ENCODE results near the gene PLEKHN1. TPM values are rescaled to one million over a fixed set of nuclear protein-coding genes. Genes with fewer than 3 reads are reported as not detected.

The PLEKHN1 gene
- total RNA-seq, 2 donors from 2014 or later: 3.4 to 4.3 TPM

DNA sequence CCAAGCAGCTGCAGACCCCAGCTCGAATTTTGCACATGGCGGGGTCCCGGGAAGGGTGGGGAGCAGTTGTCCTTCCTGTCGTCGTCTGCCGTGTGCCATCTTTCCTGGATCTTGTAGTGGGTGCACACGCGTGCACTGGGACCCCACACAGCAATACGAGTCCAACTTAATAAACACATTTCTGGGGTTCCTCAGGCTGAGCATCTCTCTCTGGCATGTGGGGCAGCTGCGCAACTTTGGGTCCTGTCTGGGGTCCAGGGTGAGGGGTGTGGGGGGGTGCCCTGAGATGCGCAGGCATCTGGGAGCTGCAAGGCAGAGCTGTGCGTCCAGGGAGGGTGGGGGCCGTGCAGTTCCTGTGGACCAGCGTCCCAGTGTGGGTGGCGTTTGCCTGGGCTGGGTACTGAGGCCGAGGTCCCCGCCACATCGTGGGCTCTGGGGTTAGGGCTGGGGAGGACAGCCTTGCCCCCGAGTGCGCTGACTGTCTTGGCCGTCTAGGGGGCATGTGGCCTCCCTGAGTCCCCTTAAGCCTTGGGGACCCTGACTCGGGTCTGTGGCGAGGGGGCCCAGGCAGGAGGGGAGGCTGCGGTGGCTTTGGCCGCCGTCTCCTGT is 652 bp upstream of the PLEKHN1 start:
- Mint-ChIP-seq H3K4me3 (peak overlapping the region; percentile 72), H3K4me1 (peaks cover 8% of the 10 kb centered on the region), H3K27ac (no peak overlapping the region), H3K36me3 (ENCODE audit: low read depth) (no peaks in the 10 kb centered on the region), H3K27me3 (no peaks in the 10 kb centered on the region)
- ATAC-seq: no peak
- DNase-seq: no peak
- no peaks in the 10 kb centered on the region for H3K9me3 ChIP-seq (ENCODE audit: control insufficient read depth, low read length, poor library complexity, severe bottlenecking)

GRCh38 chr1:966704-967300 is 520 bp downstream of the PLEKHN1 start:
- peaks cover 8% of the 10 kb centered on the region for H3K4me1 Mint-ChIP-seq
- H3K27me3 Mint-ChIP-seq: no peaks in the 10 kb centered on the region
- H3K9me3 ChIP-seq (ENCODE audit: control insufficient read depth, low read length, poor library complexity, severe bottlenecking): no peaks in the 10 kb centered on the region
- H3K27ac Mint-ChIP-seq: no peak overlapping the region
- H3K36me3 Mint-ChIP-seq (ENCODE audit: low read depth): no peaks in the 10 kb centered on the region
- DNase-seq (peak; percentile 49 to 65 (median 64)), ATAC-seq (peak; percentile 88)
- peak overlapping the region; percentile 84 for H3K4me3 Mint-ChIP-seq

DNA sequence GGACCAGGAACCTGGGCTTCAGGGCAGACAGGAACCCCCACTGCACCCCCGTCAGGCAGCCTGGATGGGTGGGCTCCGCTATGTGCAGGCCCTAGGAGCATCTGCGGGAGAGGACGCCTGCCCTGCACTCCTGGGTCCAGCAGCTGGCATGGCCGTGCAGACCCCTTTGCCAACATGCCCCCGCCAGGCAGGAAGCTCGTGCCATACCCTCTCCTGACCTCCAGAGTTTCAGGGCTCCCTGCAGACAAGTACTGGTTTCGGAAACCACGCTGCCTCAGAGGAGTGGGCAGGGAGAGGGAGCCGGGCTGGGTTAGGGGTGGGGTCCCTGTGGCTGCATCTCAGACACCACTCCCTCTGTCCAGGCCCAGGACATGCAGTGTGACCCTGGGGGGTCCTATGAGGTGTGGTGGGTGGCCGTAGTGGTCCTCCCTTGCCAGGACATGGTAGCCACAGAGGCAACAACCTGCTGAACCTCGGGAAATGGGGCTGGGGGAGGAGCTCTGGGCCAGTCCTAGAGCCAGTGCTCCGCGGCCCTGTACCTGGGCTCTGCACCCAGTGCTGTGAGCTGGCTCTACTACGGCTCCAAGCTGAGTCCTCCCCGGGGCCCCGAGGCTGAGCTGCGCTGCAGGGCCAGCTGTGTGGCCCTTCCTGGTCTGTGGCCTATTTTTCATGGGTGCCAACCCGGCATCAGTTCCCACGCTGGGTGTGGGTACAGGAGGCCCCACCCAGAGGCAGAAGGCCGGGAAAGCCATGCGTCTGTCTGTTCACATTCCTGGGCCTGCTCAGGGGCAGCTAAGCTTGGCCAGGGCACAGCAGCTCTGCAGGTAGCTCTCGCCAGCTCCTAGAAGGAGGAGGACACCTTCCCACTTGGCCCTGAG is 1.4 kb downstream of the PLEKHN1 start:
- H3K27me3 Mint-ChIP-seq: no peaks in the 10 kb centered on the region
- H3K36me3 Mint-ChIP-seq (ENCODE audit: low read depth): no peaks in the 10 kb centered on the region
- no peaks in the 10 kb centered on the region for H3K9me3 ChIP-seq (ENCODE audit: control insufficient read depth, low read length, poor library complexity, severe bottlenecking)
- ATAC-seq (no peak), DNase-seq (no peak)
- H3K4me1 Mint-ChIP-seq: peaks cover 8% of the 10 kb centered on the region
- H3K27ac Mint-ChIP-seq: no peak overlapping the region
- peak overlapping the region; percentile 61 for H3K4me3 Mint-ChIP-seq

GRCh38 chr1:969260-969855 is 3.1 kb downstream of the PLEKHN1 start:
- no peaks in the 10 kb centered on the region for H3K9me3 ChIP-seq (ENCODE audit: control insufficient read depth, low read length, poor library complexity, severe bottlenecking)
- H3K27me3 Mint-ChIP-seq: no peaks in the 10 kb centered on the region
- ATAC-seq (no peak), DNase-seq (no peak)
- peaks cover 6% of the 10 kb centered on the region for H3K4me1 Mint-ChIP-seq
- no peak overlapping the region for H3K27ac Mint-ChIP-seq
- H3K4me3 Mint-ChIP-seq: no peak overlapping the region
- H3K36me3 Mint-ChIP-seq (ENCODE audit: low read depth): no peaks in the 10 kb centered on the region

DNA sequence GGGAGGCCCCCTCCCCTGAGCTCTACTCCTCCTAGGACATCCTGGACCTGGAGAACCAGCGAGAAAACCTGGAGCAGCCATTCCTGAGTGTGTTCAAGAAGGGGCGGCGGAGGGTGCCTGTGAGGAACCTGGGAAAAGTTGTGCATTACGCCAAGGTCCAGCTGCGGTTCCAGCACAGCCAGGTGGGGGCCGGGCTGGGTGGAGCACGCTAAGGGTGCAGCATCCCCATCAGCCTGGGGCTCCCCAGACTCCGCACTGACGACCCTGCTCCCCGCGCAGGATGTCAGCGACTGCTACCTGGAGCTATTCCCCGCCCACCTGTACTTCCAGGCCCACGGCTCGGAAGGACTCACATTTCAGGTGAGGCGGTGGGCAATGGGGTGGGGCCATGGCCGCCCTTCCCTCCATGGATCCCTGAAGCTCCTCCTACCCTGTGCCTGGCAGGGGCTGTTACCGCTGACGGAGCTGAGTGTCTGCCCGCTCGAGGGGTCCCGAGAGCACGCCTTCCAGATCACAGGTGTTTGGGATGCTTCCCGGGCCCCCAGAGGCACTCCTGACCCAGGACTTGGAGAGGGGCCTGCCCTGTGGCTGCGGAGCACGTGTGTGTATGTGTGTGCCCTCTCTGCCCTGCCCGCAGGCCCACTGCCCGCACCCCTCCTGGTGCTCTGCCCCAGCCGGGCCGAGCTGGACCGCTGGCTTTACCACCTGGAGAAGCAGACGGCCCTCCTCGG is 4.1 kb downstream of the PLEKHN1 start:
- H3K27me3 Mint-ChIP-seq: no peaks in the 10 kb centered on the region

DNA sequence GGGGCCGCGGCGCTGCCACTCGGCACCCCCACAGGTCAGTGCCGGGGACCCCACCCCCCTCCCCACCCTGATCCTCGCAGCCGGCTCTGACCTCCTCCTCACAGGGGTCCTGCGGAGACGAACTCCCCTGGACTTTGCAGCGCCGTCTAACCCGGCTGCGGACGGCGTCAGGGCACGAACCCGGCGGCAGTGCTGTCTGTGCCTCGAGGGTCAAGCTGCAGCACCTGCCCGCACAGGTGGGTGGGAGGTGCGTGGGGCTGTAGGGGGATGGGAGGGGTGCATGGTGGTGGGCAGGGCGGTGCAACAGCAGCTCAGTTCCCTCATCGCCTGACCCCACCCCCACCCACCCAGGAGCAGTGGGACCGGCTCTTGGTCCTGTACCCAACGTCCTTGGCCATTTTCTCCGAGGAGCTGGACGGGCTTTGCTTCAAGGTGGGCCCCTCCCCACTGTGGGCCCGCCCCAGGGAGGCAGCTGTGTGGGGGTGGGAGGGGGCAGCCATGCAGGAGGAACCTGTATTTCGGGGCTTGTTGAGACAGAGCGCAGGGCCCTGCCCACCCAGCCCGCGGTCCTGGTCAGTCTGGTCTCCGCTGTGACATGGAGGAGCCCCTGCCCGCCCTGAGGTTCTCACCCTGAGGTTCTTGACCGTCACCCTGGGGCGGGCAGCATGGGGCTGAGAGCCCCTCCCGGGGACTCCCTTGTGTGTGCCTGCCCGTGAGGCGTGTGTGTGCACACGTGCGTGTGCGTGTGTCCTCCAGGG is 4.9 kb downstream of the PLEKHN1 start:
- H3K27me3 Mint-ChIP-seq: peaks cover 5% of the 10 kb centered on the region
- no peak overlapping the region for H3K27ac Mint-ChIP-seq
- H3K4me1 Mint-ChIP-seq: peaks cover 11% of the 10 kb centered on the region
- H3K4me3 Mint-ChIP-seq: no peak overlapping the region
- ATAC-seq (no peak), DNase-seq (no peak)
- H3K36me3 Mint-ChIP-seq (ENCODE audit: low read depth): no peaks in the 10 kb centered on the region
- no peaks in the 10 kb centered on the region for H3K9me3 ChIP-seq (ENCODE audit: control insufficient read depth, low read length, poor library complexity, severe bottlenecking)

More for the DNA sequence above, 4.1 kb downstream of the PLEKHN1 start:
- H3K27ac Mint-ChIP-seq: no peak overlapping the region
- H3K36me3 Mint-ChIP-seq (ENCODE audit: low read depth): no peaks in the 10 kb centered on the region
- no peak overlapping the region for H3K4me3 Mint-ChIP-seq
- ATAC-seq: no peak
- no peaks in the 10 kb centered on the region for H3K9me3 ChIP-seq (ENCODE audit: control insufficient read depth, low read length, poor library complexity, severe bottlenecking)
- peaks cover 6% of the 10 kb centered on the region for H3K4me1 Mint-ChIP-seq
- no peak for DNase-seq

GRCh38 chr1:971751-972506 is 5.6 kb downstream of the PLEKHN1 start:
- DNase-seq: no peak
- H3K27me3 Mint-ChIP-seq: peaks cover 5% of the 10 kb centered on the region
- H3K4me3 Mint-ChIP-seq: no peak overlapping the region
- H3K4me1 Mint-ChIP-seq: peaks cover 11% of the 10 kb centered on the region
- no peak for ATAC-seq
- H3K27ac Mint-ChIP-seq: no peak overlapping the region
- no peaks in the 10 kb centered on the region for H3K9me3 ChIP-seq (ENCODE audit: control insufficient read depth, low read length, poor library complexity, severe bottlenecking)
- H3K36me3 Mint-ChIP-seq (ENCODE audit: low read depth): no peaks in the 10 kb centered on the region

DNA sequence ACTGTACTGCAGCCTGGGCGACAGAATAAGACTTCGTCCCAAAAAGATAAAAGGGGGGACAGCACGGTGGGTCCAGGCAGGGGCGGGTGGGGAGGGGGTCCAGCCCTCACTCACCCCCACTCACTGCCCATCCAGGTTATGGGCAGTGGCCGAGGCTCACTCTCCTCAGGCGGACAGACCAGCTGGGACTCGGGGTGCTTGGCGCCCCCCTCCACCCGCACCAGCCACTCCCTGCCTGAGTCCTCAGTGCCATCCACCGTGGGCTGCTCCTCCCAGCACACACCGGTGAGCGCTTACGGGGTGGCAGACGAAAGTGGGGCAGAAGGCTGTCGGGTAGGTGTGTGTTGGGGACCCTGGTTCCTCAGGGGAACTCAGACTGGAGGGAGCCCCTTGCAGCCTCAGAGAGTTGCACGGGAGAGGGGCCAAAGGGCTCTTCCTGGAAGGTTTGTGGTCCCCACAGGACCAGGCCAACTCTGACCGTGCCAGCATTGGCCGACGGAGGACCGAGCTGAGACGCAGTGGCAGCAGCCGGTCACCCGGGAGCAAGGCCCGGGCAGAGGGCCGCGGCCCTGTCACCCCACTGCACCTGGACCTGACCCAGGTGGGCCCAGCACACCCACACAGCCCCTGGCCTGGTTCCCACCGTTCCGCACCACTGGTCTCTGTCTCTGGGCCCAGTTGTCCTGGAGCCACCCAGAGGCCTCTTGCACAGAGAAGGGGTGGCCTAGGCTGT is 6.6 kb downstream of the PLEKHN1 start:
- H3K9me3 ChIP-seq (ENCODE audit: control insufficient read depth, low read length, poor library complexity, severe bottlenecking): no peaks in the 10 kb centered on the region
- Mint-ChIP-seq H3K4me1 (peaks cover 11% of the 10 kb centered on the region), H3K27ac (no peak overlapping the region), H3K36me3 (ENCODE audit: low read depth) (no peaks in the 10 kb centered on the region), H3K4me3 (no peak overlapping the region), H3K27me3 (peaks cover 5% of the 10 kb centered on the region)
- DNase-seq: no peak
- ATAC-seq: no peak

GRCh38 chr1:973459-974292 is 7.4 kb downstream of the PLEKHN1 start:
- ATAC-seq (no peak), DNase-seq (no peak)
- Mint-ChIP-seq H3K4me3 (no peak overlapping the region), H3K27me3 (peaks cover 5% of the 10 kb centered on the region), H3K27ac (no peak overlapping the region), H3K36me3 (ENCODE audit: low read depth) (no peaks in the 10 kb centered on the region), H3K4me1 (peaks cover 12% of the 10 kb centered on the region)
- no peaks in the 10 kb centered on the region for H3K9me3 ChIP-seq (ENCODE audit: control insufficient read depth, low read length, poor library complexity, severe bottlenecking)

- no peak overlapping the region for H3K4me3 Mint-ChIP-seq
- no peak for ATAC-seq
- H3K27me3 Mint-ChIP-seq: peaks cover 5% of the 10 kb centered on the region
- no peaks in the 10 kb centered on the region for H3K9me3 ChIP-seq (ENCODE audit: control insufficient read depth, low read length, poor library complexity, severe bottlenecking)
- H3K27ac Mint-ChIP-seq: no peak overlapping the region
- H3K4me1 Mint-ChIP-seq: peaks cover 10% of the 10 kb centered on the region
- no peaks in the 10 kb centered on the region for H3K36me3 Mint-ChIP-seq (ENCODE audit: low read depth)
- no peak for DNase-seq
These were observed 8.0 kb downstream of the PLEKHN1 start for GRCh38 chr1:974293-974640.

Data from T-helper 17 cell (primary cell).